Loucy (cell line): ENCODE results near the gene AKNA.

Source experiments
- EZH2phosphoT487 ChIP-seq: fragments of 200-600 bp; IDR thresholded peaks from 2 replicates; pipeline ENCODE4 v1.6.1; 2018; ENCODE audit warnings: antibody characterized with exemption, mild to moderate bottlenecking, moderate library complexity, borderline replicate concordance
- TF ChIP-seq, protein P1 (sequence below): fragments of 200-600 bp; sonication (generic); conservative IDR thresholded peaks from 2 replicates; pipeline ENCODE4 v1.5.1; 2014; ENCODE audit warnings: mild to moderate bottlenecking, antibody characterized with exemption, low read length

DNA sequence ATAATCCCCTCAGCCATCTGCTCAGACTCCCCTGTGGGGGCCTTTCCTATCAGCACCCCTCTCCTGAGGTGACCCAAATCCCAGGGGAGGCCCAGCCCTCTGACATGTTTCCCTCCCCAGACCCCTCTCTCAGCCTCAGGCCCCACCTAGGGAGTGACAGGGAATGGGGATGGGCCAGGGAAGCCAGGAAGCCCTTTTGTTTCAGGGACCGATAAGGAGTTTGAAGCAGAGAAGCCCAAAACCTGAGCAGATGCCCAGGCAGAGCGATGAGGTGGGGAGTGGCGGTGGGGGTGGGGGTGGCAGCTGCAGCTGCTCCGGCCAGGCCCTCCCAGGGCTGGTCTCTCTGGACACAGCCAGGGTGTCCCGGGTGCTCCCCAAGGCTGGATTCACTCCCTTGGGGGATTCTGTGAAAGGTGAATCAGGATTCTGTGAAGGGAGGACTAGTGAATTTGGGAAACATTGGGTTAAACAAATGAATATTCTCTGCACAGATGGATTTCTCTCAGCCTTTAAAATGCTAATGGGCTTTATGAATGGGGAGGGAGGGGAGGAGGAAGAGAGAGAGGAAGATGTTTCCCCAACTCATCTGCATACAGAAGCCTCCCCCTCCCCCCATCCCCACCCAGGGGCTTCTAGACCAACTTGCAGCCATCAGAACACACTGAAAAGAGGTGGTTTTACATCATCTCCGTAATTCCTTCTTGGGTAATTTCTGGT is 17.4 kb downstream of the AKNA start:
- TF ChIP-seq, protein P1, sequence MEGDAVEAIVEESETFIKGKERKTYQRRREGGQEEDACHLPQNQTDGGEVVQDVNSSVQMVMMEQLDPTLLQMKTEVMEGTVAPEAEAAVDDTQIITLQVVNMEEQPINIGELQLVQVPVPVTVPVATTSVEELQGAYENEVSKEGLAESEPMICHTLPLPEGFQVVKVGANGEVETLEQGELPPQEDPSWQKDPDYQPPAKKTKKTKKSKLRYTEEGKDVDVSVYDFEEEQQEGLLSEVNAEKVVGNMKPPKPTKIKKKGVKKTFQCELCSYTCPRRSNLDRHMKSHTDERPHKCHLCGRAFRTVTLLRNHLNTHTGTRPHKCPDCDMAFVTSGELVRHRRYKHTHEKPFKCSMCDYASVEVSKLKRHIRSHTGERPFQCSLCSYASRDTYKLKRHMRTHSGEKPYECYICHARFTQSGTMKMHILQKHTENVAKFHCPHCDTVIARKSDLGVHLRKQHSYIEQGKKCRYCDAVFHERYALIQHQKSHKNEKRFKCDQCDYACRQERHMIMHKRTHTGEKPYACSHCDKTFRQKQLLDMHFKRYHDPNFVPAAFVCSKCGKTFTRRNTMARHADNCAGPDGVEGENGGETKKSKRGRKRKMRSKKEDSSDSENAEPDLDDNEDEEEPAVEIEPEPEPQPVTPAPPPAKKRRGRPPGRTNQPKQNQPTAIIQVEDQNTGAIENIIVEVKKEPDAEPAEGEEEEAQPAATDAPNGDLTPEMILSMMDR: no peak
- no peak for TF ChIP-seq EZH2phosphoT487
